NT2/D1 (cell line): Measurements from ENCODE around the gene FMN2.

Source experiments
- DNase-seq: peaks from one replicate; pipeline ENCODE4 v3.0.0-alpha.2; 2011; ENCODE audit warnings: low read depth, low spot score
- H3K27me3 ChIP-seq: 2 replicates; pipeline ENCODE4 v1.6.0; 2011; ENCODE audit warnings: mild to moderate bottlenecking; ENCODE audit not compliant: insufficient read length, insufficient read depth
- H3K36me3 ChIP-seq: 2 replicates; pipeline ENCODE4 v1.6.1; 2011; ENCODE audit warnings: mild to moderate bottlenecking, low read length, mixed read lengths; ENCODE audit not compliant: insufficient read depth, insufficient read length
- H3K4me1 ChIP-seq: 2 replicates; pipeline ENCODE4 v1.5.1; 2011; ENCODE audit not compliant: insufficient read depth, insufficient read length
- H3K4me3 ChIP-seq: 2 replicates; pipeline ENCODE4 v1.5.1; 2011; ENCODE audit warnings: low read depth; ENCODE audit not compliant: insufficient read length
- H3K9ac ChIP-seq: 2 replicates; pipeline ENCODE4 v1.6.0; 2011; ENCODE audit warnings: low read depth; ENCODE audit not compliant: insufficient read length
- H3K9me3 ChIP-seq: 2 replicates; pipeline ENCODE4 v1.5.1; 2011; ENCODE audit warnings: mild to moderate bottlenecking, low read length; ENCODE audit not compliant: insufficient read depth
- SUZ12 ChIP-seq: IDR thresholded peaks from 2 replicates; pipeline ENCODE4 v1.6.1; 2011; ENCODE audit not compliant: insufficient read length, insufficient read depth; ENCODE audit errors: extremely low read depth
- YY1 ChIP-seq: IDR thresholded peaks from 2 replicates; pipeline ENCODE4 v1.6.1; 2011; ENCODE audit not compliant: insufficient read length, insufficient read depth
- ZNF274 ChIP-seq: IDR thresholded peaks from 2 replicates; pipeline ENCODE4 v1.6.1; 2011; ENCODE audit warnings: mild to moderate bottlenecking, low read depth, low read length

FMN2 gene

DNA sequence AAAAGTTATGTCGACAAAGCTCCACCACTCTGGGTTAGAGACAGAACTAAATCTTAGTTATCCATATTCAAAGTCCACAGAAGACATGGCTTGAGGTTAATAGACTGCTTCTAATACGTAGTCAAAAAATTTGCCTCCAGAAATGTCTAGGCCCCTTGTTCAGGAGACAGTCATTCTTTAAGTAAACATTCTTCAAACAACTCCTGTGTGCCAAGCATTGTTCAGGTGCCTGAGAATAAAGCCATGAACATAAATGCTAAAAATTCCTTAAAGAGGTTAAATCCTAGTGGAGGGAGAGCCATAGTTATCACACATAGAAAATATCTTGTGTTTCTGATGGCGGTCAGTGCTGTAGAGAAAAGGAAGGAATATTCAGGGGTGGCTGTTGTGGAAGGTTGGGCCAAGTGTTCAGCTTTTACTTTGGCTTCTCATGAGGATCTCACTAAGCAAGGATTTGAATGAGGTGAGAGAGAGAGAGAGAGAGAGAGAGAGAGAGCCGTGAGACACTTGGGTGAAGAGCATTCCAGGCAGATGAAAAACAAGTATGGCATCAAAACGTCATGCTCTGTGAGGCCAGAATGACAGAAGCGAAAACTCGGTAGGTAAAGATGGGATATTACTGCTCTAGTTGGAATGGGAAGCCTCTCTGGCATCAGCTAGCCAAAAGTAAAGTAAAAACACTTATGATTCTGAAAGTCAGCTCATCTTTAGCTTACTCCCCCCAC, 333.2 kb downstream of the FMN2 start:
- H3K9me3 ChIP-seq: no peaks in the 10 kb centered on the region
- H3K36me3 ChIP-seq: no peaks in the 10 kb centered on the region
- TF ChIP-seq SUZ12: no peak
- no peak overlapping the region for H3K4me3 ChIP-seq
- no peak overlapping the region for H3K9ac ChIP-seq
- H3K27me3 ChIP-seq: no peaks in the 10 kb centered on the region
- no peaks in the 10 kb centered on the region for H3K4me1 ChIP-seq
- no peak for DNase-seq

- TF ChIP-seq SUZ12: no peak
- TF ChIP-seq ZNF274: no peak
- no peak for DNase-seq
- no peaks in the 10 kb centered on the region for H3K27me3 ChIP-seq
Measured at GRCh38 chr1:240426051-240426450, 334.4 kb downstream of the FMN2 start.

DNA sequence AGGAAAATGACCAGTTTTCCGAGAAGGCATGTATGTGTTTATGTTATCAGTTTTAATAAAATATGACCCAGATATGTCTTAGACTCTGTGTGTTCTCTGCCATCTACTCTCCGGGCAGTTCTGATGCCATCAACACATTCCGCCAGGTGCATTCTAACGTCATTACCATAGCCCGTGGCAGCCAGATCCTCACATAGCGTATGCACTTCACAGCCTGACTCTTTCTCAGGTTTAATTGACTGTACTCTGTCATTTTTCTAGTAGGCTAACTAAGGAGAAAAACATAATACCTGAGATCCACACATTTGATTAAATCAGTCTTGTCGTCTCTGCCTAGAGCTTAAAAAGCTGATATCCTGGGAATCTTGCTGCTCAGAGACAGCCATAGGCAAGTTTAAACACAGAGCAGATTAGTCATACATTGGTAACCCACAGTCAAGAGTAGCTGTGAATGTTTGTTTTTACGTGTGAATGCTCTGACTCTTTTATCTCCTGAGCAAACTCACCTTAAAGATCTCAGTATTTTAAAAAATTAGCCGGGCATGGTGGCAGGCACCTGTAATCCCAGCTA, 344.4 kb downstream of the FMN2 start:
- H3K9ac ChIP-seq: no peak overlapping the region
- TF ChIP-seq YY1 (no peak), ZNF274 (no peak), SUZ12 (no peak)
- no peaks in the 10 kb centered on the region for H3K9me3 ChIP-seq
- H3K36me3 ChIP-seq: no peaks in the 10 kb centered on the region
- H3K4me1 ChIP-seq: no peaks in the 10 kb centered on the region
- H3K27me3 ChIP-seq: no peaks in the 10 kb centered on the region
- no peak overlapping the region for H3K4me3 ChIP-seq
- no peak for DNase-seq

More at GRCh38 chr1:240426051-240426450, 334.4 kb downstream of the FMN2 start:
- no peaks in the 10 kb centered on the region for H3K36me3 ChIP-seq
- H3K4me1 ChIP-seq: no peaks in the 10 kb centered on the region
- no peaks in the 10 kb centered on the region for H3K9me3 ChIP-seq
- H3K4me3 ChIP-seq: no peak overlapping the region
- H3K9ac ChIP-seq: no peak overlapping the region

- no peak overlapping the region for H3K4me3 ChIP-seq
- no peaks in the 10 kb centered on the region for H3K4me1 ChIP-seq
- no peaks in the 10 kb centered on the region for H3K36me3 ChIP-seq
- no peak for TF ChIP-seq YY1
- TF ChIP-seq SUZ12: no peak
- no peak for TF ChIP-seq ZNF274
- no peaks in the 10 kb centered on the region for H3K9me3 ChIP-seq
- H3K9ac ChIP-seq: no peak overlapping the region
- H3K27me3 ChIP-seq: no peaks in the 10 kb centered on the region
- no peak for DNase-seq
Measured at GRCh38 chr1:240441669-240442068, 350.0 kb downstream of the FMN2 start.

DNA sequence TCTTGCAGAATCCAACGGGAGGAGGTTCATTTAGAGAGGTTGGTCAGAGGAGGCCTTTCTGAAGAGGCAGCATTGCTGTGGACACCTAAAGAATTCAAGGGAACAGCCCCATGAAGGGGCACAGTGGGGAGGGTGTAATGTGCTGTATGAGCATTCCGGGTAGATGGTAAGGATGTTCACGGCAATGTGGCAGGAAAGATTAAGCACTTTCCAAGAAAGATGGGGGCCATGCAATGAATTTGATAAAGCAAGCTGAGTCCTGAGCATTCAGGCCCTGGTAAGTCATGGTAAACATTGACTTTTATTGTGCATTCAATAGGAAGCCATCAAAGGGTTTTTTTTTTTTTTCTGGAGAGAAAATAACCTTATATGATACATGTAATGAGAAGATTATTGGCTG, 353.7 kb downstream of the FMN2 start:
- DNase-seq: no peak
- no peak overlapping the region for H3K9ac ChIP-seq
- H3K36me3 ChIP-seq: no peaks in the 10 kb centered on the region
- no peaks in the 10 kb centered on the region for H3K9me3 ChIP-seq
- H3K27me3 ChIP-seq: no peaks in the 10 kb centered on the region
- H3K4me1 ChIP-seq: no peaks in the 10 kb centered on the region
- TF ChIP-seq YY1 (no peak), ZNF274 (no peak), SUZ12 (no peak)
- no peak overlapping the region for H3K4me3 ChIP-seq

GRCh38 chr1:240455228-240455821, 363.6 kb downstream of the FMN2 start:
- Histone ChIP-seq H3K4me3 (no peak overlapping the region), H3K9me3 (no peaks in the 10 kb centered on the region), H3K4me1 (no peaks in the 10 kb centered on the region), H3K27me3 (no peaks in the 10 kb centered on the region), H3K36me3 (no peaks in the 10 kb centered on the region), H3K9ac (no peak overlapping the region)
- TF ChIP-seq YY1 (no peak), SUZ12 (no peak), ZNF274 (no peak)
- DNase-seq: peak; percentile 20

DNA sequence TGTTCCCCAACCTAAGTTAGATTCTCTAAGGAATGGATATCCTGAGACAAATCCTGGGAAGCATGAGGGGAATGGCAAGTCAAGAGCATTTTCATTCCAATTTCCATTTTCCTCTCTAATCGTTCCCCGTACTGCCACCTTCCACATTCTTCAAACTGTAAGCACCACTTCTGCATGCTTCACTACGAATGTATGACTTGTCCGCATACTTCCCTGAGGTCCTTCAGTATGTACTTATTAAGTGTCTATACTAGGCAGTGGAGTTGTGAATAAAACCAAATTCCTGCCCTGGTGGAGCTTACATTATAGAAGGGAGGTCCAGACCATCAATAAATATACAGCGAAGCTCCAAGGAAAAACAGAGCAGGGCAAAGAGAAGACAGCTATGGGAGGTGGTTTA, 365.5 kb downstream of the FMN2 start:
- Histone ChIP-seq H3K9me3 (no peaks in the 10 kb centered on the region), H3K27me3 (no peaks in the 10 kb centered on the region), H3K36me3 (no peaks in the 10 kb centered on the region), H3K4me1 (no peaks in the 10 kb centered on the region), H3K4me3 (no peak overlapping the region), H3K9ac (no peak overlapping the region)
- no peak for DNase-seq
- no peak for TF ChIP-seq SUZ12
- no peak for TF ChIP-seq YY1
